ENCODE data around the gene RAMACL. TPM values are rescaled to one million over a fixed set of nuclear protein-coding genes. Genes with fewer than 3 reads are reported as not detected.

Gene RAMACL
- total and polyA plus RNA-seq, 4 donors, result 0.22 to 0.59 (median 0.31) TPM

- no peak for TF ChIP-seq HNF4G (IDR thresholded peaks at IDR 0.05)
- peak; percentile 91 for TF ChIP-seq NR2F2 (IDR thresholded peaks at IDR 0.05)
- peak in 1 of 2 donors; percentile 3 for TF ChIP-seq RXRA (IDR thresholded peaks at IDR 0.05)
- peaks cover 0 to 26% (median 19%) of the 10 kb centered on the region in 4 donors for H3K4me1 ChIP-seq (ENCODE audit: control insufficient read depth in 4 of 4, insufficient read depth in 4 of 4, low read length in 3 of 4)
- peak overlapping the region in 1 of 2 donors; percentile 71 for H3K9ac ChIP-seq (ENCODE audit: low read depth in 1 of 2, low read length in 2 of 2)
- H3K36me3 ChIP-seq (ENCODE audit: control insufficient read depth in 4 of 4, insufficient read depth in 3 of 4, low read depth in 1 of 4, low read length in 3 of 4), result no peaks in the 10 kb centered on the region
- H3K4me3 ChIP-seq (ENCODE audit: low read depth in 1 of 3, low read length in 3 of 3), result peak overlapping the region; percentile 27 to 73 (median 64)
- H3K27ac ChIP-seq (ENCODE audit: low read depth in 1 of 2, low read length in 2 of 2), result peak overlapping the region; percentile 75 to 76
- H3K9me3 ChIP-seq (ENCODE audit: control insufficient read depth in 4 of 4, low read length in 3 of 4), result no peaks in the 10 kb centered on the region
- DNase-seq (ENCODE audit: low spot score), result peak; percentile 59
- H3K27me3 ChIP-seq (ENCODE audit: control insufficient read depth in 4 of 4, insufficient read depth in 4 of 4, low read length in 3 of 4), result peaks cover 0 to 4% (median 0%) of the 10 kb centered on the region in 4 donors
- WGBS, result 1% methylated on average over 61 of the region's 61 CpGs
These were observed 41.7 kb upstream of the RAMACL start for GRCh38 chr6:166627875-166628801.

DNA sequence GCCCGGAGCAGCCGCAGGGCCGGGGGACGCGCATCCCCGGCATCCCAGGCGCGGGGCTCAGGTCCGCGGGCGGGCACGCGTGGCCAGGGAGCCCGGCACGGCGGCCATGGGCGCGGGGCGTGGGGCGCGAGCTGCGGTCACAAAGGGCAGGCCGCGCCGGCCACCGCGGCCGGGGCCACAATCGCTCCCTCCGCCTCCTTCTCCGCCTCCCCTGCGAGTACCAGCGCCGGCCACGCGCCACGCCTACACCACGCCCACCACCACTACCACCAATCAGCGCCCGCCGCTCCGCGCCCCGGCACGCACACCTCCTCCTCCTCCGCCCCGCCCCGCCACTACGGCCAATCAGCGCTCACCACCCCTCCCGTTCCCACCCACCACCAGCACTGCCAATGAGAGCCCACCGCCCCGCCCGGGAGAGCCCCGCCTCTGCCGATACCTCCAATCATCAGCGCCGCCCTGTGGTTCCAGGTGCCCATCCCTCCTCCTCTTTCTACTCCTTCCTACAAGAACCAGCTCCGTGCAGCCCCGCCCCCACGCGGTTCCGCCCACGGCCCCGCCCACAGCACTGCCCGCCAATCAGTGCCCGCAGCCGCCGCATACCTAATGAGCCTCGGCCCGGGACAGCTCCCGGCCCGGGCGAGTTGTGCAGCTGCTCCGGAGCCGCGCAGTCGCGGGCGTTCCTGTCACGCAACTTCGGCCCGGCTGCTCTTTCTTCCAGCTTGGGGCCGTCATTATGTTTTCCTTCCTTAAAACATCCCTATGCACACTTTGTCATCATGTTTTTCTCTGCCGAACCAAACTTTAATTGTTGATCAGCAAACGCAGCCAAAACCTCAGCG lies 40.8 kb upstream of the RAMACL start, which contains the start of gene RPS6KA2:
Gene RPS6KA2 (minus strand): TSS at position 219 of the 842 bp plus-strand sequence. CDS start 232 bp downstream, outside the sequence.
- H3K4me3 ChIP-seq (ENCODE audit: low read depth in 1 of 3, low read length in 3 of 3), result peak within 1 kb of the TSS; percentile 73 to 91 (median 89)
- peak within 1 kb of the TSS; percentile 45 to 71 for H3K9ac ChIP-seq (ENCODE audit: low read depth in 1 of 2, low read length in 2 of 2)
- H3K27ac ChIP-seq (ENCODE audit: low read depth in 1 of 2, low read length in 2 of 2), result peak within 1 kb of the TSS; percentile 75 to 76
- peaks cover 0 to 4% (median 0%) of the 10 kb centered on the region in 4 donors for H3K27me3 ChIP-seq (ENCODE audit: control insufficient read depth in 4 of 4, insufficient read depth in 4 of 4, low read length in 3 of 4)
- H3K9me3 ChIP-seq (ENCODE audit: control insufficient read depth in 4 of 4, low read length in 3 of 4), result no peaks in the 10 kb centered on the region
- TF ChIP-seq TAF1 (conservative IDR thresholded peaks at IDR 0.05) (peak; percentile 73), FOXA2 (IDR thresholded peaks at IDR 0.05) (no peak), REST (IDR thresholded peaks at IDR 0.05) (peak; percentile 63), EGR1 (IDR thresholded peaks at IDR 0.05; ENCODE audit: low read depth in 2 of 2) (peak in 1 of 2 donors; percentile 59), SP1 (IDR thresholded peaks at IDR 0.05) (peak; percentile 93), FOXA1 (IDR thresholded peaks at IDR 0.05) (no peak), RAD21 (IDR thresholded peaks at IDR 0.05) (peak in 1 of 2 donors; percentile 17), RXRA (IDR thresholded peaks at IDR 0.05) (peak in 1 of 2 donors; percentile 7), HNF4A (conservative IDR thresholded peaks at IDR 0.05) (peak; percentile 9 to 11), YY1 (IDR thresholded peaks at IDR 0.05) (peak; percentile 39), NR2F2 (IDR thresholded peaks at IDR 0.05) (no peak), GABPA (IDR thresholded peaks at IDR 0.05 in 1 of 2, conservative IDR thresholded peaks at IDR 0.05 in 1 of 2) (peak in 1 of 2 donors; percentile 33)
- TF ChIP-seq, protein P1, sequence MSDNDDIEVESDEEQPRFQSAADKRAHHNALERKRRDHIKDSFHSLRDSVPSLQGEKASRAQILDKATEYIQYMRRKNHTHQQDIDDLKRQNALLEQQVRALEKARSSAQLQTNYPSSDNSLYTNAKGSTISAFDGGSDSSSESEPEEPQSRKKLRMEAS (IDR thresholded peaks at IDR 0.05), result peak; percentile 39
- TF ChIP-seq, protein P2, sequence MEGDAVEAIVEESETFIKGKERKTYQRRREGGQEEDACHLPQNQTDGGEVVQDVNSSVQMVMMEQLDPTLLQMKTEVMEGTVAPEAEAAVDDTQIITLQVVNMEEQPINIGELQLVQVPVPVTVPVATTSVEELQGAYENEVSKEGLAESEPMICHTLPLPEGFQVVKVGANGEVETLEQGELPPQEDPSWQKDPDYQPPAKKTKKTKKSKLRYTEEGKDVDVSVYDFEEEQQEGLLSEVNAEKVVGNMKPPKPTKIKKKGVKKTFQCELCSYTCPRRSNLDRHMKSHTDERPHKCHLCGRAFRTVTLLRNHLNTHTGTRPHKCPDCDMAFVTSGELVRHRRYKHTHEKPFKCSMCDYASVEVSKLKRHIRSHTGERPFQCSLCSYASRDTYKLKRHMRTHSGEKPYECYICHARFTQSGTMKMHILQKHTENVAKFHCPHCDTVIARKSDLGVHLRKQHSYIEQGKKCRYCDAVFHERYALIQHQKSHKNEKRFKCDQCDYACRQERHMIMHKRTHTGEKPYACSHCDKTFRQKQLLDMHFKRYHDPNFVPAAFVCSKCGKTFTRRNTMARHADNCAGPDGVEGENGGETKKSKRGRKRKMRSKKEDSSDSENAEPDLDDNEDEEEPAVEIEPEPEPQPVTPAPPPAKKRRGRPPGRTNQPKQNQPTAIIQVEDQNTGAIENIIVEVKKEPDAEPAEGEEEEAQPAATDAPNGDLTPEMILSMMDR (IDR thresholded peaks at IDR 0.05; ENCODE audit: low read depth, low read length, missing input control), result no peak
- no peaks in the 10 kb centered on the region for H3K36me3 ChIP-seq (ENCODE audit: control insufficient read depth in 4 of 4, insufficient read depth in 3 of 4, low read depth in 1 of 4, low read length in 3 of 4)
- H3K4me1 ChIP-seq (ENCODE audit: control insufficient read depth in 4 of 4, insufficient read depth in 4 of 4, low read length in 3 of 4), result peaks cover 0 to 26% (median 19%) of the 10 kb centered on the region in 4 donors
- DNase-seq (ENCODE audit: low spot score), result peak; percentile 99
- under 1% methylated on average over 87 of the region's 87 CpGs for WGBS
